ENCODE results near the gene HOXB1.

HOXB1 gene

GRCh38 chr17:48530887-48531272 is at the start of gene HOXB1:
HOXB1 (minus strand) TSS chr17:48531011; CDS start chr17:48530904, 107 bp downstream.
- no peak for DNase-seq (ENCODE audit: extremely low read depth, low read depth)
- TF ChIP-seq CTCF (IDR thresholded peaks at IDR 0.05; ENCODE audit: low read depth, low read length), result no peak

GRCh38 chr17:48579760-48580554 is 49.1 kb upstream of the HOXB1 start:
- no peak for TF ChIP-seq CTCF (IDR thresholded peaks at IDR 0.05; ENCODE audit: low read depth, low read length)
- no peak for DNase-seq (ENCODE audit: extremely low read depth, low read depth)

- TF ChIP-seq CTCF (IDR thresholded peaks at IDR 0.05; ENCODE audit: low read depth, low read length), result no peak
- DNase-seq (ENCODE audit: extremely low read depth, low read depth), result no peak
These were observed 48.6 kb upstream of the HOXB1 start for GRCh38 chr17:48579471-48579759.

GRCh38 chr17:48578616-48579470 is 48.0 kb upstream of the HOXB1 start:
- no peak for TF ChIP-seq CTCF (IDR thresholded peaks at IDR 0.05; ENCODE audit: low read depth, low read length)
- DNase-seq (ENCODE audit: extremely low read depth, low read depth), result no peak

- no peak for DNase-seq (ENCODE audit: extremely low read depth, low read depth)
- no peak for TF ChIP-seq CTCF (IDR thresholded peaks at IDR 0.05; ENCODE audit: low read depth, low read length)
These were observed 47.3 kb upstream of the HOXB1 start, which contains the start of gene HOXB4 for GRCh38 chr17:48577946-48578615. HOXB4 (minus strand) TSS chr17:48578350; CDS start chr17:48578319, 31 bp downstream.

- no peak for TF ChIP-seq CTCF (IDR thresholded peaks at IDR 0.05; ENCODE audit: low read depth, low read length)
- no peak for DNase-seq (ENCODE audit: extremely low read depth, low read depth)
These were observed 46.6 kb upstream of the HOXB1 start for GRCh38 chr17:48577330-48577945.

Data from AG09319 (cell line).